ENCODE data around the gene R3HDM2. TPM values are rescaled to one million over a fixed set of nuclear protein-coding genes. Genes with fewer than 3 reads are reported as not detected.

R3HDM2 gene
- total RNA-seq, 1 experiment from 2014 or later, result 34.7 TPM

GRCh38 chr12:57210461-57210860 is 220.4 kb downstream of the R3HDM2 start (continued):
- TF ChIP-seq TCF7 (CRISPR knock-in tag; IDR thresholded peaks at IDR 0.05; ENCODE audit: low read depth), result no peak
- TF ChIP-seq, protein P1, sequence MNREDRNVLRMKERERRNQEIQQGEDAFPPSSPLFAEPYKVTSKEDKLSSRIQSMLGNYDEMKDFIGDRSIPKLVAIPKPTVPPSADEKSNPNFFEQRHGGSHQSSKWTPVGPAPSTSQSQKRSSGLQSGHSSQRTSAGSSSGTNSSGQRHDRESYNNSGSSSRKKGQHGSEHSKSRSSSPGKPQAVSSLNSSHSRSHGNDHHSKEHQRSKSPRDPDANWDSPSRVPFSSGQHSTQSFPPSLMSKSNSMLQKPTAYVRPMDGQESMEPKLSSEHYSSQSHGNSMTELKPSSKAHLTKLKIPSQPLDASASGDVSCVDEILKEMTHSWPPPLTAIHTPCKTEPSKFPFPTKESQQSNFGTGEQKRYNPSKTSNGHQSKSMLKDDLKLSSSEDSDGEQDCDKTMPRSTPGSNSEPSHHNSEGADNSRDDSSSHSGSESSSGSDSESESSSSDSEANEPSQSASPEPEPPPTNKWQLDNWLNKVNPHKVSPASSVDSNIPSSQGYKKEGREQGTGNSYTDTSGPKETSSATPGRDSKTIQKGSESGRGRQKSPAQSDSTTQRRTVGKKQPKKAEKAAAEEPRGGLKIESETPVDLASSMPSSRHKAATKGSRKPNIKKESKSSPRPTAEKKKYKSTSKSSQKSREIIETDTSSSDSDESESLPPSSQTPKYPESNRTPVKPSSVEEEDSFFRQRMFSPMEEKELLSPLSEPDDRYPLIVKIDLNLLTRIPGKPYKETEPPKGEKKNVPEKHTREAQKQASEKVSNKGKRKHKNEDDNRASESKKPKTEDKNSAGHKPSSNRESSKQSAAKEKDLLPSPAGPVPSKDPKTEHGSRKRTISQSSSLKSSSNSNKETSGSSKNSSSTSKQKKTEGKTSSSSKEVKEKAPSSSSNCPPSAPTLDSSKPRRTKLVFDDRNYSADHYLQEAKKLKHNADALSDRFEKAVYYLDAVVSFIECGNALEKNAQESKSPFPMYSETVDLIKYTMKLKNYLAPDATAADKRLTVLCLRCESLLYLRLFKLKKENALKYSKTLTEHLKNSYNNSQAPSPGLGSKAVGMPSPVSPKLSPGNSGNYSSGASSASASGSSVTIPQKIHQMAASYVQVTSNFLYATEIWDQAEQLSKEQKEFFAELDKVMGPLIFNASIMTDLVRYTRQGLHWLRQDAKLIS (CRISPR knock-in tag; IDR thresholded peaks at IDR 0.05; ENCODE audit: borderline replicate concordance), result no peak
- TF ChIP-seq, protein P2, sequence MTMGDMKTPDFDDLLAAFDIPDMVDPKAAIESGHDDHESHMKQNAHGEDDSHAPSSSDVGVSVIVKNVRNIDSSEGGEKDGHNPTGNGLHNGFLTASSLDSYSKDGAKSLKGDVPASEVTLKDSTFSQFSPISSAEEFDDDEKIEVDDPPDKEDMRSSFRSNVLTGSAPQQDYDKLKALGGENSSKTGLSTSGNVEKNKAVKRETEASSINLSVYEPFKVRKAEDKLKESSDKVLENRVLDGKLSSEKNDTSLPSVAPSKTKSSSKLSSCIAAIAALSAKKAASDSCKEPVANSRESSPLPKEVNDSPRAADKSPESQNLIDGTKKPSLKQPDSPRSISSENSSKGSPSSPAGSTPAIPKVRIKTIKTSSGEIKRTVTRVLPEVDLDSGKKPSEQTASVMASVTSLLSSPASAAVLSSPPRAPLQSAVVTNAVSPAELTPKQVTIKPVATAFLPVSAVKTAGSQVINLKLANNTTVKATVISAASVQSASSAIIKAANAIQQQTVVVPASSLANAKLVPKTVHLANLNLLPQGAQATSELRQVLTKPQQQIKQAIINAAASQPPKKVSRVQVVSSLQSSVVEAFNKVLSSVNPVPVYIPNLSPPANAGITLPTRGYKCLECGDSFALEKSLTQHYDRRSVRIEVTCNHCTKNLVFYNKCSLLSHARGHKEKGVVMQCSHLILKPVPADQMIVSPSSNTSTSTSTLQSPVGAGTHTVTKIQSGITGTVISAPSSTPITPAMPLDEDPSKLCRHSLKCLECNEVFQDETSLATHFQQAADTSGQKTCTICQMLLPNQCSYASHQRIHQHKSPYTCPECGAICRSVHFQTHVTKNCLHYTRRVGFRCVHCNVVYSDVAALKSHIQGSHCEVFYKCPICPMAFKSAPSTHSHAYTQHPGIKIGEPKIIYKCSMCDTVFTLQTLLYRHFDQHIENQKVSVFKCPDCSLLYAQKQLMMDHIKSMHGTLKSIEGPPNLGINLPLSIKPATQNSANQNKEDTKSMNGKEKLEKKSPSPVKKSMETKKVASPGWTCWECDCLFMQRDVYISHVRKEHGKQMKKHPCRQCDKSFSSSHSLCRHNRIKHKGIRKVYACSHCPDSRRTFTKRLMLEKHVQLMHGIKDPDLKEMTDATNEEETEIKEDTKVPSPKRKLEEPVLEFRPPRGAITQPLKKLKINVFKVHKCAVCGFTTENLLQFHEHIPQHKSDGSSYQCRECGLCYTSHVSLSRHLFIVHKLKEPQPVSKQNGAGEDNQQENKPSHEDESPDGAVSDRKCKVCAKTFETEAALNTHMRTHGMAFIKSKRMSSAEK (CRISPR knock-in tag; IDR thresholded peaks at IDR 0.05; ENCODE audit: borderline replicate concordance), result no peak
- TF ChIP-seq, protein P3, sequence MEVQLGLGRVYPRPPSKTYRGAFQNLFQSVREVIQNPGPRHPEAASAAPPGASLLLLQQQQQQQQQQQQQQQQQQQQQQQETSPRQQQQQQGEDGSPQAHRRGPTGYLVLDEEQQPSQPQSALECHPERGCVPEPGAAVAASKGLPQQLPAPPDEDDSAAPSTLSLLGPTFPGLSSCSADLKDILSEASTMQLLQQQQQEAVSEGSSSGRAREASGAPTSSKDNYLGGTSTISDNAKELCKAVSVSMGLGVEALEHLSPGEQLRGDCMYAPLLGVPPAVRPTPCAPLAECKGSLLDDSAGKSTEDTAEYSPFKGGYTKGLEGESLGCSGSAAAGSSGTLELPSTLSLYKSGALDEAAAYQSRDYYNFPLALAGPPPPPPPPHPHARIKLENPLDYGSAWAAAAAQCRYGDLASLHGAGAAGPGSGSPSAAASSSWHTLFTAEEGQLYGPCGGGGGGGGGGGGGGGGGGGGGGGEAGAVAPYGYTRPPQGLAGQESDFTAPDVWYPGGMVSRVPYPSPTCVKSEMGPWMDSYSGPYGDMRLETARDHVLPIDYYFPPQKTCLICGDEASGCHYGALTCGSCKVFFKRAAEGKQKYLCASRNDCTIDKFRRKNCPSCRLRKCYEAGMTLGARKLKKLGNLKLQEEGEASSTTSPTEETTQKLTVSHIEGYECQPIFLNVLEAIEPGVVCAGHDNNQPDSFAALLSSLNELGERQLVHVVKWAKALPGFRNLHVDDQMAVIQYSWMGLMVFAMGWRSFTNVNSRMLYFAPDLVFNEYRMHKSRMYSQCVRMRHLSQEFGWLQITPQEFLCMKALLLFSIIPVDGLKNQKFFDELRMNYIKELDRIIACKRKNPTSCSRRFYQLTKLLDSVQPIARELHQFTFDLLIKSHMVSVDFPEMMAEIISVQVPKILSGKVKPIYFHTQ (CRISPR knock-in tag; IDR thresholded peaks at IDR 0.05), result no peak
- TF ChIP-seq PRRX2 (CRISPR knock-in tag; IDR thresholded peaks at IDR 0.05), result no peak
- TF ChIP-seq TEAD4 (CRISPR knock-in tag; IDR thresholded peaks at IDR 0.05), result no peak
- TF ChIP-seq HMGA2 (CRISPR knock-in tag; IDR thresholded peaks at IDR 0.05), result no peak
- TF ChIP-seq, protein P4, sequence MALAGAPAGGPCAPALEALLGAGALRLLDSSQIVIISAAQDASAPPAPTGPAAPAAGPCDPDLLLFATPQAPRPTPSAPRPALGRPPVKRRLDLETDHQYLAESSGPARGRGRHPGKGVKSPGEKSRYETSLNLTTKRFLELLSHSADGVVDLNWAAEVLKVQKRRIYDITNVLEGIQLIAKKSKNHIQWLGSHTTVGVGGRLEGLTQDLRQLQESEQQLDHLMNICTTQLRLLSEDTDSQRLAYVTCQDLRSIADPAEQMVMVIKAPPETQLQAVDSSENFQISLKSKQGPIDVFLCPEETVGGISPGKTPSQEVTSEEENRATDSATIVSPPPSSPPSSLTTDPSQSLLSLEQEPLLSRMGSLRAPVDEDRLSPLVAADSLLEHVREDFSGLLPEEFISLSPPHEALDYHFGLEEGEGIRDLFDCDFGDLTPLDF (CRISPR knock-in tag; IDR thresholded peaks at IDR 0.05), result no peak
- TF ChIP-seq, protein P5, sequence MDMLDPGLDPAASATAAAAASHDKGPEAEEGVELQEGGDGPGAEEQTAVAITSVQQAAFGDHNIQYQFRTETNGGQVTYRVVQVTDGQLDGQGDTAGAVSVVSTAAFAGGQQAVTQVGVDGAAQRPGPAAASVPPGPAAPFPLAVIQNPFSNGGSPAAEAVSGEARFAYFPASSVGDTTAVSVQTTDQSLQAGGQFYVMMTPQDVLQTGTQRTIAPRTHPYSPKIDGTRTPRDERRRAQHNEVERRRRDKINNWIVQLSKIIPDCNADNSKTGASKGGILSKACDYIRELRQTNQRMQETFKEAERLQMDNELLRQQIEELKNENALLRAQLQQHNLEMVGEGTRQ (CRISPR knock-in tag; IDR thresholded peaks at IDR 0.05), result no peak

- DNase-seq (ENCODE audit: low spot score), result no peak
- Mint-ChIP-seq H3K27ac (no peak overlapping the region), H3K9me3 (no peaks in the 10 kb centered on the region), H3K4me1 (peaks cover 21% of the 10 kb centered on the region), H3K27me3 (ENCODE audit: low read depth) (peaks cover 17% of the 10 kb centered on the region), H3K36me3 (peaks cover 28% of the 10 kb centered on the region), H3K4me3 (no peak overlapping the region)
- TF ChIP-seq ZNF121 (CRISPR knock-in tag; IDR thresholded peaks at IDR 0.05), result no peak
- TF ChIP-seq KAT7 (CRISPR knock-in tag; IDR thresholded peaks at IDR 0.05; ENCODE audit: borderline replicate concordance), result no peak
- TF ChIP-seq TEAD1 (CRISPR knock-in tag; IDR thresholded peaks at IDR 0.05), result no peak
- TF ChIP-seq MYBL2 (CRISPR knock-in tag; IDR thresholded peaks at IDR 0.05), result no peak
- no peak for TF ChIP-seq ZNF317 (CRISPR knock-in tag; IDR thresholded peaks at IDR 0.05; ENCODE audit: borderline replicate concordance, low read depth)
- TF ChIP-seq, protein P6, sequence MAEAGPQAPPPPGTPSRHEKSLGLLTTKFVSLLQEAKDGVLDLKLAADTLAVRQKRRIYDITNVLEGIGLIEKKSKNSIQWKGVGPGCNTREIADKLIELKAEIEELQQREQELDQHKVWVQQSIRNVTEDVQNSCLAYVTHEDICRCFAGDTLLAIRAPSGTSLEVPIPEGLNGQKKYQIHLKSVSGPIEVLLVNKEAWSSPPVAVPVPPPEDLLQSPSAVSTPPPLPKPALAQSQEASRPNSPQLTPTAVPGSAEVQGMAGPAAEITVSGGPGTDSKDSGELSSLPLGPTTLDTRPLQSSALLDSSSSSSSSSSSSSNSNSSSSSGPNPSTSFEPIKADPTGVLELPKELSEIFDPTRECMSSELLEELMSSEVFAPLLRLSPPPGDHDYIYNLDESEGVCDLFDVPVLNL (CRISPR knock-in tag; IDR thresholded peaks at IDR 0.05; ENCODE audit: borderline replicate concordance, low read depth), result no peak
- ATAC-seq, result no peak
- ChIA-PET POLR2A (no interaction called here), CTCF (no interaction called here)
Measured at GRCh38 chr12:57209916-57210315, 220.9 kb downstream of the R3HDM2 start.

Data from WTC11 (cell line).